VCaP (cell line): ENCODE results near the gene MIXL1.
"Not testable (repeated sequence)": the region's sequence is repeated elsewhere in the genome, so short reads cannot be mapped to it uniquely, and the experiment has no call there.

ENCODE experiments used
- H3K27ac ChIP-seq: fragments of 450-650 bp; 2 replicates; pipeline ENCODE4 v1.5.1; 2017
- TF ChIP-seq, protein P1 (sequence below): fragments of 450-650 bp; conservative IDR thresholded peaks from 2 replicates; pipeline ENCODE4 v1.5.1; 2017; ENCODE audit warnings: mild to moderate bottlenecking, moderate library complexity

Gene MIXL1

DNA sequence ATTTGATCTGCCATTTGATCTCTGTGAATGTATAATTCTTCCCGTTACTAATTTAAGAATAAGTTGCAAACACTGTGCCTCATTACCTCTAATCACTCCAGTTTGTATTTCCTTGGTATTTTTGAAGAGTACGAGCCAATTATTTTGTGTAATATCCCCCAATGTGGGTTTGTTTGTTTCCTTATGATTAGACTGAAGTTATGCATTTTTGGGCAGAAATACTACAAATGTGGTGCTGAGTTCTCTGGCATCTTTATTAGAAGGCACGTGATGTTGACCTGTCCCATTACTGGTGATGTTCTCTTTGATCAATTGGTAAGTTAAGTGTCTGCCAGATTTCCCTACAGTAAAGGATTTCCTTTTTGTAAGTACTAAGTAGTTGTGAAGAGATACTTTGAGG lies 10.3 kb downstream of the MIXL1 start:
- TF ChIP-seq, protein P1, sequence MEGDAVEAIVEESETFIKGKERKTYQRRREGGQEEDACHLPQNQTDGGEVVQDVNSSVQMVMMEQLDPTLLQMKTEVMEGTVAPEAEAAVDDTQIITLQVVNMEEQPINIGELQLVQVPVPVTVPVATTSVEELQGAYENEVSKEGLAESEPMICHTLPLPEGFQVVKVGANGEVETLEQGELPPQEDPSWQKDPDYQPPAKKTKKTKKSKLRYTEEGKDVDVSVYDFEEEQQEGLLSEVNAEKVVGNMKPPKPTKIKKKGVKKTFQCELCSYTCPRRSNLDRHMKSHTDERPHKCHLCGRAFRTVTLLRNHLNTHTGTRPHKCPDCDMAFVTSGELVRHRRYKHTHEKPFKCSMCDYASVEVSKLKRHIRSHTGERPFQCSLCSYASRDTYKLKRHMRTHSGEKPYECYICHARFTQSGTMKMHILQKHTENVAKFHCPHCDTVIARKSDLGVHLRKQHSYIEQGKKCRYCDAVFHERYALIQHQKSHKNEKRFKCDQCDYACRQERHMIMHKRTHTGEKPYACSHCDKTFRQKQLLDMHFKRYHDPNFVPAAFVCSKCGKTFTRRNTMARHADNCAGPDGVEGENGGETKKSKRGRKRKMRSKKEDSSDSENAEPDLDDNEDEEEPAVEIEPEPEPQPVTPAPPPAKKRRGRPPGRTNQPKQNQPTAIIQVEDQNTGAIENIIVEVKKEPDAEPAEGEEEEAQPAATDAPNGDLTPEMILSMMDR = no peak
- no peak overlapping the region for H3K27ac ChIP-seq

DNA sequence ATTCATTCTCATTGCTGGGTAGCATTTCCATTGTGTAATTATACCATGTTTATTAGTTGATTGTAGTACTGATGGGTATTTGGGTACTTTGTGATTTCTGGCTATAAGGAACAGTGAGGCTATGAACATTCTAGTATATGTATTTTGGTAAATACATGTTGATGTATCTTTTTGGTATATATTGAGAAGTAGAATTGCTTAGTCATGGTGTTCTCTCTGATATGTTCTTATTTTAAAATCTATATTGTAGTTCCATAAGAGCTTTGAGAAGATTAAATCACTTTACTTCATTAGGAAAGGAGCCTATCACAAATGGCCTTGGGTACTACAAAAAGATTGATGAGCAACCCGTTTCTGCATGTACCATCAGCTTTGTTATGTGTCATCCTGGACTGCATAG lies 13.4 kb downstream of the MIXL1 start:
- TF ChIP-seq, protein P1 = no peak
- no peak overlapping the region for H3K27ac ChIP-seq

DNA sequence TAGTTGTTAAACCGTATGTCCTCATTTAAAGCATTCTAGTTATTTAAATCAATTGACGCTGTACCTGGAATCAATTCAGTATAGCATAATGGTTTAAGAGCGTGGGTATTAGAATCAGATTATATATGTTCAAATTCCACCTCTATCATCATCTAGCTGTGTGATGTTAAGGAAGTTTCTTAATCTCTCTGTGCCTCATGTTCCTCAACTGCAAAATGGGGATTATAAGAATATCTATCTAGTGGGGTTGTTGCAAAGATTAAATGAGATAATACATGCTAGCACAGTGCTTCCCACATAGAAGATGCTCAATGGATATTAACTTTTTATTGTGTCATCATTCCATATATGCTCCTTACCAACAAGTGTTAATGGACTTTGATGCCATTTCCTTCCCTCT lies 16.0 kb downstream of the MIXL1 start:
- TF ChIP-seq, protein P1 = no peak
- H3K27ac ChIP-seq = no peak overlapping the region

DNA sequence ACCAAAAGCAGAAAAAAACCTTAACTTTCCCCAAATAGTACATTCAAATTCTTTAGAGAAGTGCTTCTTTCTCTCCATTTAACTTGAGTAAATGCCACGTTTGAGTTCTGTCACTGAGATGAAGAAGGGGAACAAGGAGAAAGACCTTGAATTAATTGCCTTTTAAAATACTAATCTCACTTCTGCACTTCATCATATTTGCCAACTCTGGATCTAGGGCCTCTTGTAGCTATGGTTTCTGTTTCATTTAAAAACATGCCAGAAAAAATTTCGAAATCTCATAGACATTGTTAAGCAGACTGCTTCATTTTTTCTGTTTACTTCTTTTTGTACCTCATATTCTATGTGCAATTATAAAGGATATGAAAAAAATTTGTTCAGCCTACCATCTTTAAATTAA lies 24.6 kb downstream of the MIXL1 start:
- TF ChIP-seq, protein P1 = no peak
- H3K27ac ChIP-seq = no peak overlapping the region

DNA sequence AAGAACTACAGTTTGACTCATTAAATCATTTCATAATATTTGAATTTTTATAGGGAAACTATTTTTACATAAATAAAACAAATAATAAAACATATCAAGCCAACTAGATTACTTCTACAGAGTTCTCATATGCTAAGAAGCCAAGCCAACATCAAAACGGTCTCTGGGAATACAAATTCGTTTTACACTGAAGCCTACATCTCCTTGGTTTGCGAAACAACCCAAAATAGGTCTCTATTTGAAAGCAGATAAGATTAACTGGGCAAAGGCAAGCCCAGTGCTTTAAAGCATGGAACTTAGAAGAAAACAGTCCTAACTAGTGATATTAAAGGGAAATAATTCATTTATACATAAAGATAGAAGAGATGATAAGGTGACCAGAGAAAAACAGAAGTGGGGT lies 25.3 kb downstream of the MIXL1 start:
- no peak overlapping the region for H3K27ac ChIP-seq

GRCh38 chr1:226250511-226250910 lies 27.0 kb downstream of the MIXL1 start:
- TF ChIP-seq, protein P1 = no peak
- H3K27ac ChIP-seq = no peak overlapping the region

More for the DNA sequence above, 25.3 kb downstream of the MIXL1 start:
- TF ChIP-seq, protein P1 = no peak

GRCh38 chr1:226252841-226253240 lies 29.4 kb downstream of the MIXL1 start:
- not testable (repeated sequence) for H3K27ac ChIP-seq

DNA sequence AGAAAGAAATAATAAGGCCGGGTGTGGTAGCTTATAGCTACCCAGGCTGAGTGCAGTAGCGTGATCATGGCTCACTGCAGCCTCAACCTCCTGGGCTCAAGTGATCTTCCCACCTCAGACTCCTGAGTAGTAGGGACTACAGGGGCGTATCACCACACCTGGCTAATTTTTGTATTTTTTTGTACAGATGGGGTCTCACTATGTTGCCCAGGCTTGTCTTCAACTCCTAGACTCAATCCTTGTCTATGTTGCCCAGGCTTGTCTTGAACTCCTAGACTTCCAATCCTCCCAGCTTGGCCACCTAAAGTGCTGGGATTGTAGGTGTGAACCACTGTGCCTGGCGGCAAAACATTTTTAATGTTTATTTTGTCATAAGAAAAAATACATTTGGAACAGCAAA lies 30.5 kb downstream of the MIXL1 start:
- no peak overlapping the region for H3K27ac ChIP-seq
- TF ChIP-seq, protein P1 = no peak
